Measurements from ENCODE around the gene TAF10.

DNA sequence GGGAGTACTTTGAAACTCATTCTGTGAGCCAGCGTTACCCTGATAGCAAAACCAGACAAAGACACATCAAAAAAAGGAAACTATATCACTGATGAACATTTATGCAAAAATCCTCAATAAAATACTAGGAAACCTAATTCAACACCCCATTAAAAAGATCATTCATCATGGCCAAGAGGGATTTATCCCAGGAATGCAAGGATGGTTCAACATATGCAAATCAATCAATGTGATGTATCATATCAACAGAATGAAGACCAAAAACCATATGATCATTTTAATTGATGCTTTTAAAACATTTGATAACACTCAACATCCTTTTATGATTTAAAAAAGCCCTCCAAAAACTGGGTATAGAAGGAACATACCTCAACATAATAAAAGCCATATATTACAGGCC lies 28.4 kb downstream of the TAF10 start:
- no peak for TF ChIP-seq POLR2A (IDR thresholded peaks at IDR 0.05)
- TF ChIP-seq, protein P1, sequence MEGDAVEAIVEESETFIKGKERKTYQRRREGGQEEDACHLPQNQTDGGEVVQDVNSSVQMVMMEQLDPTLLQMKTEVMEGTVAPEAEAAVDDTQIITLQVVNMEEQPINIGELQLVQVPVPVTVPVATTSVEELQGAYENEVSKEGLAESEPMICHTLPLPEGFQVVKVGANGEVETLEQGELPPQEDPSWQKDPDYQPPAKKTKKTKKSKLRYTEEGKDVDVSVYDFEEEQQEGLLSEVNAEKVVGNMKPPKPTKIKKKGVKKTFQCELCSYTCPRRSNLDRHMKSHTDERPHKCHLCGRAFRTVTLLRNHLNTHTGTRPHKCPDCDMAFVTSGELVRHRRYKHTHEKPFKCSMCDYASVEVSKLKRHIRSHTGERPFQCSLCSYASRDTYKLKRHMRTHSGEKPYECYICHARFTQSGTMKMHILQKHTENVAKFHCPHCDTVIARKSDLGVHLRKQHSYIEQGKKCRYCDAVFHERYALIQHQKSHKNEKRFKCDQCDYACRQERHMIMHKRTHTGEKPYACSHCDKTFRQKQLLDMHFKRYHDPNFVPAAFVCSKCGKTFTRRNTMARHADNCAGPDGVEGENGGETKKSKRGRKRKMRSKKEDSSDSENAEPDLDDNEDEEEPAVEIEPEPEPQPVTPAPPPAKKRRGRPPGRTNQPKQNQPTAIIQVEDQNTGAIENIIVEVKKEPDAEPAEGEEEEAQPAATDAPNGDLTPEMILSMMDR (IDR thresholded peaks at IDR 0.05): no peak
- TF ChIP-seq EP300 (IDR thresholded peaks at IDR 0.05): no peak
